Nephron progenitor cell (in vitro differentiated cells): Measurements from ENCODE around the gene VPS26C.
A peak's percentile ranks its signal among the peaks of the same experiment; 100 is the strongest.

Source experiments
- DNase-seq: peaks from one replicate; pipeline ENCODE4 v3.0.0; 2021
- H3K27ac Mint-ChIP-seq: 2 replicates; pipeline ENCODE4 v1.8.0; 2021; ENCODE audit warnings: mild to moderate bottlenecking, moderate library complexity, mixed read lengths
- H3K27me3 Mint-ChIP-seq: 2 replicates; pipeline ENCODE4 v1.8.0; 2021; ENCODE audit warnings: mild to moderate bottlenecking, low read depth, mixed read lengths; ENCODE audit not compliant: poor library complexity
- H3K36me3 Mint-ChIP-seq: 2 replicates; pipeline ENCODE4 v1.8.0; 2021; ENCODE audit warnings: low read depth, mixed read lengths
- H3K4me1 Mint-ChIP-seq: 2 replicates; pipeline ENCODE4 v1.8.0; 2021; ENCODE audit warnings: mixed read lengths
- H3K4me3 Mint-ChIP-seq: 2 replicates; pipeline ENCODE4 v1.8.0; 2021; ENCODE audit warnings: mild to moderate bottlenecking, moderate library complexity, mixed read lengths
- H3K9me3 Mint-ChIP-seq: 2 replicates; pipeline ENCODE4 v1.8.0; 2021; ENCODE audit warnings: mild to moderate bottlenecking, moderate library complexity, mixed read lengths
- TF ChIP-seq, protein P1 (sequence below): fragments of 200-600 bp; sonication (generic); IDR thresholded peaks from 2 replicates; pipeline ENCODE4 v1.5.0; 2021; ENCODE audit warnings: antibody characterized with exemption

The VPS26C gene

DNA sequence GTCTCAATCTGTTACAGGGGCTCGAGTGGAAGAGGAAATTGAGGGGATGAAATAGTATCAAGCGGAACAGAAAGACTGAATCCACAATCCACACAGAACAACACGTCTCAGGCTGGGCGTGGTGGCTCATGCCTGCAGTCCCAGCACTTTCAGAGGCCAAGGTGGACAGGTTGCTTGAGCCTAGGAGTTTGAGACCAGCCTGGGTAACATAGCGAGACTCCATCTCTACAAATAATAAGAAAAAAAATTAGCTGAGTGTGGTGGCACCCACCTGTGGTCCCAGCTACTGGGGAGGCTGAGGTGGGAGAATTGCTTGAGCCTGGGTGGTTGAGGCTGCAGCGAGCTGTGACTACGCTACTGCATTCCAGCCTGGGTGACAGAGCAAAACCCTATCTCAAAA is 25.7 kb downstream of the VPS26C start:
- H3K27ac Mint-ChIP-seq = no peak overlapping the region
- H3K27me3 Mint-ChIP-seq = no peaks in the 10 kb centered on the region
- H3K9me3 Mint-ChIP-seq = peaks cover 4% of the 10 kb centered on the region
- no peak for DNase-seq
- peaks cover 74% of the 10 kb centered on the region for H3K36me3 Mint-ChIP-seq
- no peak overlapping the region for H3K4me3 Mint-ChIP-seq
- peaks cover 36% of the 10 kb centered on the region for H3K4me1 Mint-ChIP-seq
- TF ChIP-seq, protein P1, sequence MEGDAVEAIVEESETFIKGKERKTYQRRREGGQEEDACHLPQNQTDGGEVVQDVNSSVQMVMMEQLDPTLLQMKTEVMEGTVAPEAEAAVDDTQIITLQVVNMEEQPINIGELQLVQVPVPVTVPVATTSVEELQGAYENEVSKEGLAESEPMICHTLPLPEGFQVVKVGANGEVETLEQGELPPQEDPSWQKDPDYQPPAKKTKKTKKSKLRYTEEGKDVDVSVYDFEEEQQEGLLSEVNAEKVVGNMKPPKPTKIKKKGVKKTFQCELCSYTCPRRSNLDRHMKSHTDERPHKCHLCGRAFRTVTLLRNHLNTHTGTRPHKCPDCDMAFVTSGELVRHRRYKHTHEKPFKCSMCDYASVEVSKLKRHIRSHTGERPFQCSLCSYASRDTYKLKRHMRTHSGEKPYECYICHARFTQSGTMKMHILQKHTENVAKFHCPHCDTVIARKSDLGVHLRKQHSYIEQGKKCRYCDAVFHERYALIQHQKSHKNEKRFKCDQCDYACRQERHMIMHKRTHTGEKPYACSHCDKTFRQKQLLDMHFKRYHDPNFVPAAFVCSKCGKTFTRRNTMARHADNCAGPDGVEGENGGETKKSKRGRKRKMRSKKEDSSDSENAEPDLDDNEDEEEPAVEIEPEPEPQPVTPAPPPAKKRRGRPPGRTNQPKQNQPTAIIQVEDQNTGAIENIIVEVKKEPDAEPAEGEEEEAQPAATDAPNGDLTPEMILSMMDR = no peak

DNA sequence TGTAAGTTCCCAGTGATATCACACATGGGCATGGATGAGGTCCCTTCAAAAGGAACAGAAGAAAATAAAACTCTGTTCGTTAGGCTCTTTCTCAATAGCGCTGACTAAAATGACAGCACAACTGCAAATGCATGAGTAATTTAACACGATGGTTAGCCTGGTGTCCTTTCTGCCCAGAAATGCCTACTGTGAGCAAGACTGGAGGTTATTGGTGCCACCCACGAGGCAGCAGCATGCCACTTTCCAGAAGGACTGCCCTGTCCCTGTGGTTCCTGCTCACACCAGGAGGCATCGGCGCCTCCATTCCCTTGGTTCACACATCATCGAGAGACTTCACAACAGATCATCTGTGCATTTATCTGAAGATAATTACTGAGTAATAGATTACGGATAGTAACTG is 26.2 kb downstream of the VPS26C start:
- peaks cover 74% of the 10 kb centered on the region for H3K36me3 Mint-ChIP-seq
- TF ChIP-seq, protein P1 = no peak
- no peak for DNase-seq
- no peak overlapping the region for H3K4me3 Mint-ChIP-seq
- peaks cover 4% of the 10 kb centered on the region for H3K9me3 Mint-ChIP-seq
- no peak overlapping the region for H3K27ac Mint-ChIP-seq
- H3K27me3 Mint-ChIP-seq = no peaks in the 10 kb centered on the region
- peaks cover 36% of the 10 kb centered on the region for H3K4me1 Mint-ChIP-seq

DNA sequence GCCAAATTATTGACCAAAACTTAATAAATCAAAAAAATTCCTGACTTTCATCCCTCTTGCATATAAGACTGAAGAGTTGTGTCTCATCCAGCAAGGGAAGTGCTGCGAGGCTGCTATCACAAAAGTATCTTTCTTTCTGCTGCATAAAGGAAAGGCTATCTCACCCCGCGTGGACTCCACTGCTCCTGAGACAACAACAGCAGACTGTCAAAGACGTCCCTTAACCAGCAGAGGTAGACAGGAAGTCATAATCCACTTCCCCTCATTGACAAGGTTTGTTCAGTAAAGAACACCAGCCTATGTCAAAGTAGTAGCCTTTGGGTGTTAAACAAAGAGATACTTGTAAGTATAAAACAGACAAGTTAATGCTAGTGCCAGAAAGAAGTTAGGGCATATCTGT is 29.4 kb downstream of the VPS26C start:
- no peaks in the 10 kb centered on the region for H3K9me3 Mint-ChIP-seq
- peaks cover 55% of the 10 kb centered on the region for H3K36me3 Mint-ChIP-seq
- H3K27me3 Mint-ChIP-seq = no peaks in the 10 kb centered on the region
- H3K27ac Mint-ChIP-seq = peak overlapping the region; percentile 94
- TF ChIP-seq, protein P1 = no peak
- no peak overlapping the region for H3K4me3 Mint-ChIP-seq
- H3K4me1 Mint-ChIP-seq = peaks cover 10% of the 10 kb centered on the region
- no peak for DNase-seq

DNA sequence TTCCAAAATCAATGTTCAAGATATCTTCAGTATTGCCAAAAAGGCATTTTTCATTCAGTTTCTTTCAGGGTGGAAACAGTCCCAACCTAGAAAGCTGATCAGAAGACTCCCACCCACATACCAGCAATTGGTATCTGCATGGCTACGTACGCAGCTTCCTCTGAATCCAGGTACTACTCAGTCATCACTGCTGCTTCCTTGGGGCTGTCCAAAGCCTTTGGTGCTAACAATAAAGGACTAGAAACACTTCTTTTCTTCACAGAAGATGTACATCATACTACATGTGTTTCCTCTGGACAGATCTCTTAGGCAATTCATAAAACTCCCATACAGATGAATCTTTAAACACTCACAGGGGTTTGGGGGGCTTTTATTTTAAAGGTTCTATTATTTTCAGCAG is 29.8 kb downstream of the VPS26C start:
- Mint-ChIP-seq H3K9me3 (no peaks in the 10 kb centered on the region), H3K4me1 (peaks cover 8% of the 10 kb centered on the region), H3K36me3 (peaks cover 54% of the 10 kb centered on the region), H3K4me3 (no peak overlapping the region), H3K27me3 (no peaks in the 10 kb centered on the region), H3K27ac (peak overlapping the region; percentile 57)
- no peak for DNase-seq
- TF ChIP-seq, protein P1 = no peak

DNA sequence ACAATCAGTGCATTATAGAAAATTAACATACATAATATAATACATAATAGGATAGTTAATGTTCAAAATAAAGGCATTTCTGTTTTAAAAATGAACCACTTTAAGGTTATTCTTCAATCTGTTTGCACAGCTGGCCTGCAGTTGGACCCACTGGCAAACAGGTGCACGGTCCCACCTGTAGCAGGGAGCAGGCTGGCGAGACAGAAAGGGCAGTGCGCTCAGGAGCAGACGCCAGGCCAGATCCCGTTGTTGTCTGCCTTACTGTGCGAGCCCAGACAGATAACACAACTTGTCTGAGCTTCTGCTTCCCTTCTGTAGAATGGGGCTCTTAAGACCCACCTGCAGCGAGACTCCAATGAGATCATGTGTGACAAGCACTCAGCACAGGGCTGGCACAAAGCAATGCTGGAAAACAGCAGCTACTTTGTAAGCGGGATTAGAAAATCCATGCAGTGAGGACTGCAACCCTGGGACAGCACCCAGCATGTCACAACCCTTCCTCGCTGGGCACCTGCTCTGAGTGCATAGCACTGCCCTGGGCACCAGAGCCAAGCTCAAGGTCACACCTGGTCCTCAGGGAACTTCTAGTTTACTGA is 33.5 kb downstream of the VPS26C start:
- Mint-ChIP-seq H3K27ac (no peak overlapping the region), H3K9me3 (no peaks in the 10 kb centered on the region), H3K4me3 (no peak overlapping the region), H3K4me1 (peaks cover 16% of the 10 kb centered on the region), H3K27me3 (no peaks in the 10 kb centered on the region), H3K36me3 (peaks cover 60% of the 10 kb centered on the region)
- no peak for DNase-seq
- TF ChIP-seq, protein P1 = no peak

DNA sequence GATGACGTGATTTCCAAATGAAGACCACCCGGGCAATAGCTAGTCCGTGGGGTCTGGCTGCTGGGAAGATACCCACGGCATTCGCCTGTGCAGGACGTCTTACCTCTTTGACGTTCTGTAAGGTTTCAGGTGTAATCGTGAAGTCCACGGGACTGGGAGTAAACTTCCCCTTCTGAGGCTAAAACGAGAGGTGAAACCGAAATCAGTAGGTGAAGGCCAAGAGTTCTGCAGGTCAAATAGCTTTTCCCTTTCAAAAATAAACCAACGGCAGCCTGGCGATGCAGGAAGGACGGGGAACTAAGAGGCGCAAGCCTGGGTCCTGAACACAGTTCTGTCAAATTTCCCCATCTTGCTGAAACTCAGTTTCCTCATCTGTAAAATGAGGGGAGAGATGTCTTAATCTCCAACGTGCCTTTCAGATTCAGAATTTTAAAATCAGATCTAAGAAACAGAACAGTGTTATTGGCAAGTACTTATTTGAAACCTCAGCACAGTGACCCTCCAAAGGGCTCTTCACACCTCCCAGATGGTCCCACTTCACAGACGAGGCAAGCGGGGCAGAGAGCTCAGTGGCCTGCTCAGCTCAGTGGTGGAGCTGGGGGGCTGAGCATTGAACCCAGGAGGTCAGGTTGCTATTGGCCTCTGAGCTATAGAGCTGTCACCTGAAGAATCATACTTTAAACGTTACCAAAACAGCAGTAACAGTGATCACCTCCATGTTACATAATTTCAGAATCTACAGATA is 34.7 kb downstream of the VPS26C start:
- Mint-ChIP-seq H3K27ac (no peak overlapping the region), H3K9me3 (no peaks in the 10 kb centered on the region), H3K4me1 (peaks cover 8% of the 10 kb centered on the region), H3K27me3 (no peaks in the 10 kb centered on the region), H3K4me3 (no peak overlapping the region), H3K36me3 (peaks cover 63% of the 10 kb centered on the region)
- TF ChIP-seq, protein P1 = no peak
- no peak for DNase-seq
